PC-3 (cell line): ENCODE results near the gene PDXK.
"Not testable (repeated sequence)": the region's sequence is repeated elsewhere in the genome, so short reads cannot be mapped to it uniquely, and the experiment has no call there.

ENCODE experiments used
- EZH2 ChIP-seq: fragments of 300-600 bp; sonication (generic); IDR thresholded peaks from one replicate; pipeline ENCODE4 v1.6.1; 2017; ENCODE audit warnings: antibody characterized with exemption, mild to moderate bottlenecking, low read length; ENCODE audit not compliant: unreplicated experiment
- TF ChIP-seq, protein P1 (sequence below): fragments of 300-600 bp; sonication (generic); conservative IDR thresholded peaks from 2 replicates; pipeline ENCODE4 v1.5.1; 2017; ENCODE audit warnings: antibody characterized with exemption, low read depth, mild to moderate bottlenecking, low read length

DNA sequence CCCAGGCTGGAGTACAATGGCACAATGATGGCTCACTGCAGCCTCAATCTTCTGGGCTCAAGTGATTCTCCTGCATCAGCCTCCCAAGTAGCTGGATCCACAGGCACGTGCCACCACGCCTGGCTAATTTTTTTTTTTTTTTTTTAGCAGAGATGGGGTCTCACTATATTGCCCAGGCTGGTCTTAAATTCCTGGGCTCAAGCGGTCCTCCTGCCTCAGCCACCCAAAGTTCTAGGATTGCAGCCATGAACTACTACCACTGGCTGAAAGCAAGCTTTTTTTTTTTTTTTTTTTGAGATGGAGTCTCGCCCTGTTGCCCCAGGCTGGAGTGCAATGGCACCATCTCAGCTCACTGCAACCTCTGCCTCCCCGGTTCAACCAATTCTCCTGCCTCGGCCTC is 5.8 kb upstream of the PDXK start:
- TF ChIP-seq, protein P1, sequence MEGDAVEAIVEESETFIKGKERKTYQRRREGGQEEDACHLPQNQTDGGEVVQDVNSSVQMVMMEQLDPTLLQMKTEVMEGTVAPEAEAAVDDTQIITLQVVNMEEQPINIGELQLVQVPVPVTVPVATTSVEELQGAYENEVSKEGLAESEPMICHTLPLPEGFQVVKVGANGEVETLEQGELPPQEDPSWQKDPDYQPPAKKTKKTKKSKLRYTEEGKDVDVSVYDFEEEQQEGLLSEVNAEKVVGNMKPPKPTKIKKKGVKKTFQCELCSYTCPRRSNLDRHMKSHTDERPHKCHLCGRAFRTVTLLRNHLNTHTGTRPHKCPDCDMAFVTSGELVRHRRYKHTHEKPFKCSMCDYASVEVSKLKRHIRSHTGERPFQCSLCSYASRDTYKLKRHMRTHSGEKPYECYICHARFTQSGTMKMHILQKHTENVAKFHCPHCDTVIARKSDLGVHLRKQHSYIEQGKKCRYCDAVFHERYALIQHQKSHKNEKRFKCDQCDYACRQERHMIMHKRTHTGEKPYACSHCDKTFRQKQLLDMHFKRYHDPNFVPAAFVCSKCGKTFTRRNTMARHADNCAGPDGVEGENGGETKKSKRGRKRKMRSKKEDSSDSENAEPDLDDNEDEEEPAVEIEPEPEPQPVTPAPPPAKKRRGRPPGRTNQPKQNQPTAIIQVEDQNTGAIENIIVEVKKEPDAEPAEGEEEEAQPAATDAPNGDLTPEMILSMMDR, result not testable (repeated sequence)
- TF ChIP-seq EZH2, result not testable (repeated sequence)
